ENCODE data around the gene HAND2. TPM values are rescaled to one million over a fixed set of nuclear protein-coding genes. Genes with fewer than 3 reads are reported as not detected.
A peak's percentile ranks its signal among the peaks of the same experiment; 100 is the strongest.

Gene HAND2
- total RNA-seq, 3 donors from 2014 or later (not counting 1 experiment from before 2014, with no cell fraction given) = not detected

DNA sequence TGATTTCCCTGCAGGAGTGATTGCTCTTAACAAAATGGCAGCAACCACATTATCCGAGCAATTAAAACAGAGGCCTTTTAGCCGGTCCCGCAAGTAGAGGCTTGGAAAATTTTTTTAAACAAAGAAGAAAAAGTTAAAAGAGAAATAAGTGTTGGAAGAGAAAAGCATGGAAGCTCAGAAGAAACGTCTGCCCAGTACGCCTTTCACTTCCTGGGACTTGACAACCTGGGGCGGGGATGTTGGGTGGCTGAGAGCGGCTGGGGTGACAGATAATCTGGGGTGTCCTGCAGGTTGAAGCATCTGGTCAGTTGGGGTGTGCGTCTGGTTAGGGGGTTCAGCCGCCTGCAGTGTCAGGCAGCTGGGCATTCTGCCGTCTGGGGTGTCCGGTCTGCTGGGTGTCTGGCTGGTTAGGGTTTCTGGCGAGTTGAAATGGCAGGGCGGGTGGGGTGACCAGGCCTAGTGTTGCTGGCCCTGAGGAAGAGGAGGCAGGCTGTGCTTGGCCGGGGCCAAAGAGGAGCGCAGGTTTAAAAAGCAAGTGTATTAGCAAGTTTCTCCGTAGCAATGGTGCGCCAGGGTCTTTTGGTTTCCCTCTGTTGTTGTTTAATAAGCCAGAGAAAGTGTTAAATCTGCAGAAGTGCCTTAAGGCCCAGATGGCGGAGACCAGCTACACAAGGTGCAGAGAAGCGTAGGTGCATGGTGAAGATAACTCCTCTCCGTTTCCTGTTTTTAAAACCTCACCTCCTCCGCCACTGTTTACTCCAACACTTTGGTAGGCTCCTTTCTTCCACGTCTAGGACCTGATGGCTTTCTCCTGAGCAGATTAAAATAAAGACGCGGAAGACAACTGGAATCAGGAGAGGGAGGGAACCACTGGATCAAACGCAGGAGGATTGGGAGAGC, 5.6 kb downstream of the HAND2 start:
- Mint-ChIP-seq H3K27ac (no peak overlapping the region), H3K4me3 (peak overlapping the region; percentile 37), H3K4me1 (no peaks in the 10 kb centered on the region), H3K27me3 (ENCODE audit: low read depth in 2 of 2) (peaks cover 78 to 87% of the 10 kb centered on the region in 2 donors), H3K36me3 (peaks cover 46% of the 10 kb centered on the region), H3K9me3 (no peaks in the 10 kb centered on the region)
- intact Hi-C loops (cut with micrococcal nuclease) = no loop called here
- ATAC-seq = no peak
- Histone ChIP-seq H3K9me3 (ENCODE audit: control insufficient read depth, insufficient read depth, low read length) (peaks cover 16% of the 10 kb centered on the region), H3K27ac (ENCODE audit: low read length) (no peak overlapping the region), H3K27me3 (ENCODE audit: control insufficient read depth, insufficient read depth, low read length) (peaks cover 83% of the 10 kb centered on the region), H3K4me3 (ENCODE audit: low read length) (no peak overlapping the region), H3K4me1 (ENCODE audit: control insufficient read depth, insufficient read depth, low read length) (peaks cover 16% of the 10 kb centered on the region), H3K36me3 (ENCODE audit: control insufficient read depth, insufficient read depth, low read length) (no peaks in the 10 kb centered on the region)
- TF ChIP-seq, protein P1, sequence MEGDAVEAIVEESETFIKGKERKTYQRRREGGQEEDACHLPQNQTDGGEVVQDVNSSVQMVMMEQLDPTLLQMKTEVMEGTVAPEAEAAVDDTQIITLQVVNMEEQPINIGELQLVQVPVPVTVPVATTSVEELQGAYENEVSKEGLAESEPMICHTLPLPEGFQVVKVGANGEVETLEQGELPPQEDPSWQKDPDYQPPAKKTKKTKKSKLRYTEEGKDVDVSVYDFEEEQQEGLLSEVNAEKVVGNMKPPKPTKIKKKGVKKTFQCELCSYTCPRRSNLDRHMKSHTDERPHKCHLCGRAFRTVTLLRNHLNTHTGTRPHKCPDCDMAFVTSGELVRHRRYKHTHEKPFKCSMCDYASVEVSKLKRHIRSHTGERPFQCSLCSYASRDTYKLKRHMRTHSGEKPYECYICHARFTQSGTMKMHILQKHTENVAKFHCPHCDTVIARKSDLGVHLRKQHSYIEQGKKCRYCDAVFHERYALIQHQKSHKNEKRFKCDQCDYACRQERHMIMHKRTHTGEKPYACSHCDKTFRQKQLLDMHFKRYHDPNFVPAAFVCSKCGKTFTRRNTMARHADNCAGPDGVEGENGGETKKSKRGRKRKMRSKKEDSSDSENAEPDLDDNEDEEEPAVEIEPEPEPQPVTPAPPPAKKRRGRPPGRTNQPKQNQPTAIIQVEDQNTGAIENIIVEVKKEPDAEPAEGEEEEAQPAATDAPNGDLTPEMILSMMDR (IDR thresholded peaks at IDR 0.05) = no peak
- WGBS (ENCODE audit: insufficient coverage) = 34% methylated on average over 25 of the region's 25 CpGs
- DNase-seq = peak in 1 of 2 donors; percentile 12

DNA sequence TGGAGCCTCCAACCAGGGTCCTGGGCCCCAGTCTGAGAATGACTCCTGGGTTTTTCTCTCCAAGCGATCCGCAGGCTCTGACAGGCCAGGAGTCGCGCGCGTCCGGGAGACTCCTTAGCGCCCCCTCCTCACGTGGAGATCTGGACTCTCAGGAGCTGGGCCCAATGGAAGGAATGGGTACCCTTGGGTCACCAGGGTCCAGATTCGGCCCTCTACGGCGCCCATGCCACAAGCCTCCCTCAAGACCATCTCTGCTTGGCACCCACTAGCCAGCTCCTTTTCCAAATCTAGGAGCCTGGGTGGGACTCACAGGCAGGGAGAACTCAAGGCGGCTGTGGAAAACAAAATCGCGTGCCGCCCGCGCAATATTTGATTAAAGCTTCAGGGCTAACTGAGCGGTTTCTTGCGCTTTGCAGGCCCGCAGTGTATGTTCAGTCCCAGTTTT, 7.1 kb downstream of the HAND2 start:
- peaks cover 80% of the 10 kb centered on the region for H3K27me3 ChIP-seq (ENCODE audit: control insufficient read depth, insufficient read depth, low read length)
- Mint-ChIP-seq H3K4me1 (no peaks in the 10 kb centered on the region), H3K9me3 (no peaks in the 10 kb centered on the region), H3K27me3 (ENCODE audit: low read depth in 2 of 2) (peaks cover 73 to 88% of the 10 kb centered on the region in 2 donors), H3K4me3 (no peak overlapping the region), H3K27ac (no peak overlapping the region), H3K36me3 (peaks cover 40% of the 10 kb centered on the region)
- H3K9me3 ChIP-seq (ENCODE audit: control insufficient read depth, insufficient read depth, low read length) = peaks cover 13% of the 10 kb centered on the region
- peaks cover 17% of the 10 kb centered on the region for H3K4me1 ChIP-seq (ENCODE audit: control insufficient read depth, insufficient read depth, low read length)
- no peak overlapping the region for H3K4me3 ChIP-seq (ENCODE audit: low read length)
- no peak for DNase-seq
- H3K27ac ChIP-seq (ENCODE audit: low read length) = no peak overlapping the region
- WGBS (ENCODE audit: insufficient coverage) = 18% methylated on average over 21 of the region's 21 CpGs
- H3K36me3 ChIP-seq (ENCODE audit: control insufficient read depth, insufficient read depth, low read length) = no peaks in the 10 kb centered on the region
- TF ChIP-seq, protein P1 (IDR thresholded peaks at IDR 0.05) = no peak
- ATAC-seq = no peak
- intact Hi-C loops (cut with micrococcal nuclease) = no loop called here

DNA sequence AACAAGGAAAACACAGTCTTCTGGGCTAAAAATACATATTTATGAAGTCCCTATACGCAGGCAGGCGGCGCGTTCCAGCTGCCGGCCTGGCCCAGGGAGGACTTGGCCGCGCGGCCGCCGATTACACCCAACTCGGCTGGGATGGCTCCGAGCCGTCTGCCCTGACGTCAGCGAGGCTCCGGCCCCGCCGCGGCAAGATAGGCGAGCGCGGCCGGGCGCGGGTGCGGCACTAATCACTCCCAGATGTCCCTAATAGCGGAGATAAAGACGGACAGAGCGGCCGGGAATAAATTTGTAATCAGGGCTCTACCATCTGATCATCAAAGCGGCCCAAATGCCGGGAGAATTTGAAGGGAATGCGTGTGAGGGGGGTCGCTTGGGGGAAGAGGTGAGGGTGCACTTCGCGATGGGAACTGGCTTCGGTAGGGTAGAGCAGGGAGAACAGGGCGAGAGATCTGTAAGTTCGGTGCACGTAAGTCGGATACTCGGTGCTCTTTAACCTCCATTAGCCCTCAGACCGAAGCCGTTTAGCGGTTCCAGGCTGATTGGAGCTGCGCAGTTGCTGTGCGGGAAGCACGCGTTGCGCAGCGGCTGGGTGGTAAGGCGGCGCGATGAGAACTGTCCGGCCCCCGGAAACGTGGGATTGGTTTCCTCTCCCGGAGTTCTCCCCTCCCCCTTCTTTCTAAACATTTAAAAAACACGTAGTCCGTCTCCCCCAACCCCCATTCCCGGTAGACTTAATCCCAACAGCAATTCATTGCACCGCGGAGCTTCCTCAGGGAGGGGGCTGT, 7.7 kb downstream of the HAND2 start:
- WGBS (ENCODE audit: insufficient coverage) = 4% methylated on average over 63 of the region's 63 CpGs
- H3K9me3 ChIP-seq (ENCODE audit: control insufficient read depth, insufficient read depth, low read length) = peaks cover 13% of the 10 kb centered on the region
- DNase-seq (peak in 1 of 2 donors; percentile 21), ATAC-seq (no peak)
- Mint-ChIP-seq H3K27me3 (ENCODE audit: low read depth in 2 of 2) (peaks cover 73 to 86% of the 10 kb centered on the region in 2 donors), H3K27ac (no peak overlapping the region), H3K4me3 (no peak overlapping the region), H3K36me3 (peaks cover 41% of the 10 kb centered on the region), H3K4me1 (no peaks in the 10 kb centered on the region), H3K9me3 (no peaks in the 10 kb centered on the region)
- intact Hi-C loops (cut with micrococcal nuclease) = no loop called here
- H3K4me1 ChIP-seq (ENCODE audit: control insufficient read depth, insufficient read depth, low read length) = peaks cover 17% of the 10 kb centered on the region
- TF ChIP-seq, protein P1 (IDR thresholded peaks at IDR 0.05) = no peak
- no peak overlapping the region for H3K4me3 ChIP-seq (ENCODE audit: low read length)
- peaks cover 81% of the 10 kb centered on the region for H3K27me3 ChIP-seq (ENCODE audit: control insufficient read depth, insufficient read depth, low read length)
- no peak overlapping the region for H3K27ac ChIP-seq (ENCODE audit: low read length)
- H3K36me3 ChIP-seq (ENCODE audit: control insufficient read depth, insufficient read depth, low read length) = no peaks in the 10 kb centered on the region

Data from natural killer cell (primary cell).